Astrocyte of the cerebellum (primary cell): ENCODE results near the gene FCN1.

Source experiments
- DNase-seq: peaks from one replicate; pipeline ENCODE4 v3.0.0-alpha.2; 2011; ENCODE audit warnings: low read depth
- H3K4me3 ChIP-seq: 2 replicates; pipeline ENCODE4 v1.5.1; 2011; ENCODE audit warnings: mild to moderate bottlenecking, low read depth, low read length, moderate library complexity
- CTCF ChIP-seq: IDR thresholded peaks from 2 replicates; pipeline ENCODE4 v1.5.1; 2012; ENCODE audit warnings: low read length, low read depth, moderate library complexity, mild to moderate bottlenecking; ENCODE audit errors: missing control alignments
- in situ Hi-C: cut with HindIII; loops from 2 replicates; pipeline ENCODE4 v1.10.0; 2017; ENCODE audit warnings: low sequenced_read_pairs

Gene FCN1

GRCh38 chr9:134892820-134893420, 24.8 kb downstream of the FCN1 start:
- TF ChIP-seq CTCF, result no peak
- in situ Hi-C loops, result no loop called here
- DNase-seq, result no peak
- no peak overlapping the region for H3K4me3 ChIP-seq

GRCh38 chr9:134892221-134892620, 25.5 kb downstream of the FCN1 start:
- no peak overlapping the region for H3K4me3 ChIP-seq
- in situ Hi-C loops, result no loop called here
- DNase-seq, result no peak
- no peak for TF ChIP-seq CTCF

- in situ Hi-C loops, result no loop called here
- TF ChIP-seq CTCF, result no peak
- no peak overlapping the region for H3K4me3 ChIP-seq
Measured at GRCh38 chr9:134891713-134892112, 26.0 kb downstream of the FCN1 start.

GRCh38 chr9:134891053-134891452, 26.7 kb downstream of the FCN1 start:
- DNase-seq, result no peak
- H3K4me3 ChIP-seq, result no peak overlapping the region
- in situ Hi-C loops, result no loop called here
- no peak for TF ChIP-seq CTCF

More at GRCh38 chr9:134891713-134892112, 26.0 kb downstream of the FCN1 start:
- DNase-seq, result no peak

GRCh38 chr9:134890155-134890495, 27.6 kb downstream of the FCN1 start:
- no peak overlapping the region for H3K4me3 ChIP-seq
- in situ Hi-C loops, result no loop called here
- no peak for TF ChIP-seq CTCF
- DNase-seq, result no peak

- no peak overlapping the region for H3K4me3 ChIP-seq
- no peak for TF ChIP-seq CTCF
- in situ Hi-C loops, result no loop called here
- no peak for DNase-seq
Measured at GRCh38 chr9:134889386-134890154, 28.1 kb downstream of the FCN1 start.
